Measurements from ENCODE around the gene GLI3. TPM values are rescaled to one million over a fixed set of nuclear protein-coding genes. Genes with fewer than 3 reads are reported as not detected.
"Not testable (repeated sequence)": the region's sequence is repeated elsewhere in the genome, so short reads cannot be mapped to it uniquely, and the experiment has no call there.

The GLI3 gene
- total RNA-seq, 1 experiment from 2014 or later, result 5.6 TPM

DNA sequence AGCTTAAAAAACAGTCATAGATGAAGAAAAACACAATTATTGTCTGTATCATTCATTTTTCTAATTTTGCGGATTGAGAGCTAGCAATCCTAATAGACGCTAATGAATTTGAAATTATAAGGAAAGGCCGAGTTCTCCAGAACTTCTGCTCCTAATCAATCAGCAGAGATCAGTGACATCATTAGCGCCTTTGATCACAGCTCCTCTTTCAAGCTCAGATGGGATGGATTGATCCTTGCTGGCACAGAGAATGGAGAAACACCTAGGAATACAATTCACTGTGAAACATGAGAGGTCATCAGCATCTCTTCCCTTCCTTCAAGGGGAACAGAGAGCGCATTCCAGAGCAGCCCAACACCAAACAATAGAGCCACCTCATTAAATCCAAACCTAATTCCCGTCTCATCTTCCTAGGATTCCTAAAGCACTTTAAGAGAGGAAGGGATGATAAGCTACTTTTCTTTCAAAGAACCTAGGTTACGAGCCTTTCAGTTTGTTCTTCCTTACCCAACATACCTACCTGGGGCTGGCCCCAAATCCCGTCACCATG, 24.4 kb downstream of the GLI3 start:
- DNase-seq (ENCODE audit: low spot score), result no peak

DNA sequence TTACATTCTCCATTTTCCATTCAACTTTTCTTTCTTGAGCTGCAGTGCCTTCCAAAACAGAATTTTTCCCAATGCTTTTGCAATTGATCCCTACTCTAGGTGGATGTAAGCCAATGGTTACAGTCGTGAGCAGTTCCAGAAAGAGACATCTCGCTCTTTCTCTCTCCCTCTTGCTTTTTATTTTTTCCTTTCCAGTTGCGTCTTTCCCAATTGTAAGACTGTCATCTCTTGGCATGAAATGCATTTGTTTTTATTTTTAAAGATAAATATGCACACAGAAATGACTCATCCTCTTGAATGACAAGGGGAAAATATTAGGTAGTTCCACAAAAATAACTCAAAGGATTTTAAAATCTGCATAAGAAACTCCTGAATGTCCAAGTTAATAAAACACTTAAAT, 25.1 kb downstream of the GLI3 start:
- DNase-seq (ENCODE audit: low spot score), result no peak

DNA sequence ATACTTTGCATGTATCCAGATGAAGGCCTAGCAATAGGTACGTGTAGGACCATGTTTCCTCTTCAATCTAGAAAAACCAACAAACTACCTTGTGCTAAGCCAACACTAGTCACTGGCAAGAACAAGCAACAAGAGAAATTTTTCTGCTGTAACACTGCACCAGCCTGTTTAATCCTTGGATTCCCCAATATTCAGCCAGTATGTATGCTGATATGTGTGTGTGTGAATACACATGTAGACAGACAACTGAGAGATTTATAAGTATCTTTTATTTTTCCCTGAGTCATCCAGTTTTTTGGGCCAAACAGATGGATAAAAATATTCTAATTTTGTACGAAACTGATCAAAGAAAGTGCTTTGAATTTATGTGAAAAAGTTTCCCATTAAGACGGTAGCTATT, 26.2 kb downstream of the GLI3 start:
- no peak for DNase-seq (ENCODE audit: low spot score)

DNA sequence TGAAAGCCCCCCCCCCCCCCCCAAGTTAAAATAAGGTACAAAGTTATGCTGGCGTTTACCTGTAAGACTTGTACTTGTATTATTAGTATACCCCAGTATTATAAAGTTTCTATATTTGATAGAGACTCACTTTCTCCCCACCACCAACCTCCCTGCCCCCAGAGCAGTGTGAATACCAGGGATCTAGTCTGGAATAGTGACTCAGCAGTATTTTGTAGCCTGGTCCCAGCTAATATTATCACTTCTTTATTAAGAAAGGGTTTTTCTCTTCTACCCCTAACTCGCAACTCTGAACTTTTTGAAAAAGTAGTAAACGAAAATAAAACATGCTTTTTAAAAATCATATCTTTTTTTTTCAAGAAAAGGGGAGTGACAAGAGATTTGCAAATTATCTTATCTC, 26.7 kb downstream of the GLI3 start:
- no peak for DNase-seq (ENCODE audit: low spot score)

DNA sequence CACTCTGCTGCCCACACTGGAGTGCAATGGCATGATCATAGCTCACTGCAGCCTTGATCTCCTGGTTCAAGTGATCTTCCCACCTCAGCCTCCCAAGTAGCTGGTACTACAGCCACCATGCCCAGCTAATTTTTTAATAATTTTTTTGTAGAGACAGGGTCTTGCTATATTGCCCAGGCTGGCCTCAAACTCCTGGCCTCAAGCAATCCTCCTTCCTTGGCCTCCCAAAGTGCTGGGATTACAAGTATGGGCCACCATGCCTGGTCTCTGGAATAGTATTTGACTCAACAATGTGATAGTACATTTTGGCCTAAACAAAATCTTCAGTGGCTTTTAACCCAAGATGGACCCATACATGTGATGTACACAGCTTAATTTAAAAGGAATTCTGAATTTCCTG, 27.9 kb downstream of the GLI3 start:
- DNase-seq (ENCODE audit: low spot score), result not testable (repeated sequence)

DNA sequence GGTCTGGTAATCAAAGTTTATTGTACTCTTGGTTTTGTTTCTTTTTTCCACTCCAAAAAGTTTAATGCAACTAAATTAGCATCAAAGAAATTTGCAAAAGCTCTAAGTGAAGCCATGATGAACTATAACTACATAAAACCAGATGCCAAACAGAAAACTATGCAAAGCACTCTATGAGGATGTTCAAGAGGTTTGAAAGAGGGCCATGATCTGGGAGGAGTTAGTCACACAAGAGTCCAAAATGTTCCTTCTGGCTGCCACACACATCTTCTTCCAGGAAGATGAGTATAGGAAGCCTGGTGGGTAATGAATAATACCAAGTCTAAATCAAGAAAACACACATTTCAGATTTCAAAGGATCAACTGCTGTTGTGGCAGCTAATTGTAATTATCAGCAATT, 28.4 kb downstream of the GLI3 start:
- no peak for DNase-seq (ENCODE audit: low spot score)

DNA sequence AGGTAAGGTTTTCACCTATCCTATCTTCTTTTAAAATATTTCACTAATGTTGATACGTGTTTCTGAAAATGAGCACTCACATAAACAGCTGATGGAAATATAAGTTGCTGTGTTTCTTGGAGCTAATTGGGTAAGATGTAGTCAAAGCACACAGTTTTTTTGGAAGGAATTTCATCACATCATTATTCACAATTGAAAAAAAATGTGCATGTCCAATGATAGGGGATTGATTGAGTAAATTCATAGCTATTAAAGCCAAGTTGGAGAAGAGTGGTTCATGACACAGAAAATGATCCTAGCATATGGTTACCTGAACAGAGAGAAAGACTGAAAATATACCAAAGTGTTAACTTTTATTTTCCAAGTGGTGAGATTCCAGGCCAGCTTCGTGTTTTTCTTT, 29.6 kb downstream of the GLI3 start:
- DNase-seq (ENCODE audit: low spot score), result no peak

DNA sequence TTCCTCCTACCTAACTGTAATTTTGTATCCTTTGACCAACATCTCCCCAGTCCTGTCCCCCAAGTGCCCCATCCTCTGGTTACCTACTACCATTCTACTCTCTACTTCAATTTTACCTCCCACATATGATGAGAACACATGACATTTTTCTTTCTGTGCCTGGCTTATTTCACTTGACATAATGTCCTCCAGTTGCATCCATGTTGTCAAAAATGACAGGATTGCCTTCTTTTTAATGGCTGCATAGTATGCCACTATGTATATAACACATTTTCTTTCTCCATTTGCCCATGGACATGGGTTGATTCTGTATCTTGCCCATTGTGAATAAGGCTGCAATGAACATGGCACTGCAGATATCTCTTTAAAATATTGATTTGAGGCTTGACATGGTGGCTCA, 33.7 kb downstream of the GLI3 start:
- no peak for DNase-seq (ENCODE audit: low spot score)

DNA sequence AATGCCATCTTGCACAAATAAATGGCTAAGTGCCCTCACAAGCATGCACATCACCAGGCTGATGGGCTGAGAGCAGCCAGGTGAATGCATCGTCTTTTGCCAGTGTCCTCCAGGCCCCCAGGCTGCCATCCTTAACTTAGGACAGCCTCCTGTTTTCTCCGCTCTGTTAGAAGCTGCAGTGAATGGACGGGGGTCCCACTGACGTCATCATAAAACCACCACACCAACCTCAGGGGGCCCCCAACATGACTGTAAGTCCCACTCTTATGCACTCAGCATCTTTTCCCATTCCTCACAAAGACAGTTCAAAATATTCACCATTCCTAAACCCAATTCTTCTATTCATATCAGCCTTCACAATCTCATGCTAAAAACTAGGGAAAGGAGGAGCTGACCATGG, 34.4 kb downstream of the GLI3 start:
- no peak for DNase-seq (ENCODE audit: low spot score)

DNA sequence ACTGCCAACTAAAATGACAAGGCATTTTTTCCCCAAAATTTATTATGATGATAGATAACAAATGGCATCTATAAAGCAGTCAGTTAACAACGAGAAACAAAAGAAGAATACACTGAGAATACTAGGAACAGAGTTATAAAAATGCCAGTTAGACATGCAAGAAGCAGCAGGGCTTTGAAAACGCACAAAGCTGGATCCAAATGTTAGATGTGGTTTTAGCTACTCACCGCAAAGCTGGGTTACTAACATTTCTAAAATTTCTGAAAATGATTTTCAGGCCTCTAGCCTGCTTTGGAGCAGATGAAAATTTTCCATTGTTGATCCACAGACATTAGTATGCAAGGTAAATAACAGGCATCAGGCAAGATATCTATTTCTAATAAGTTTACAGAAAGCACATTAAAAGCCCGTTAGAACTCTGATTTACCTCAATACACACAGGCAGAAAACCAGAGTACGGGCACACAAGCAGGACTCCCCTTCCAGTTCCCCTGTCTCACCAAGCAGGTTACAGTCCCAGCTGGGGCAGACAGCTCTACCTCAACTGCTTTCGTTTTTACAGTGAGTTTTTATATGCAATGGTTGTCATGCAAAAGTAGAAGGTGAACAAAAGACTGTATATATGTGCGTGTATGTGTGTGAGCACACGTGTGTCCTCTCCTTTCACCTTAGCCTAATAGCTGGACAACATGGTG, 37.9 kb downstream of the GLI3 start:
- DNase-seq (ENCODE audit: low spot score), result no peak

DNA sequence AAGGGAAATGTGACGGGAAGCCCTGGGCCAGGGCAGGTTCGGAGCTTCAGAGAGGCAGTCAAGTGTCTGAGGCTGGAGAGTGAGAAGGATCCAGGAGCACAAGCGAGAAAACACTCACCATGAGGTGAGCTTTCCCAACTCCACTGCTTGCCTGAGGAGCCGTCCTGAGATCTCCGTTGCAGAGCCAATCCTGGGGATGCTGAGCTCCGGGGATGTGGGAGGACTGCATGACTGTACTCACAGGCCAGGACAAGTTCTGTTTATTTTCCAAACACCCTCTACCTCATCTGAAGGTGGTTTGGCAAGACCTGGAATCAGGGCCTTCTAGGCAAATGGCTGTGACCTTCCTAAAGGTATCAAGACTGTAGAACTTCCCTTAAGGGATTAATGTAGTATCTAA, 38.7 kb downstream of the GLI3 start:
- DNase-seq (ENCODE audit: low spot score), result no peak

DNA sequence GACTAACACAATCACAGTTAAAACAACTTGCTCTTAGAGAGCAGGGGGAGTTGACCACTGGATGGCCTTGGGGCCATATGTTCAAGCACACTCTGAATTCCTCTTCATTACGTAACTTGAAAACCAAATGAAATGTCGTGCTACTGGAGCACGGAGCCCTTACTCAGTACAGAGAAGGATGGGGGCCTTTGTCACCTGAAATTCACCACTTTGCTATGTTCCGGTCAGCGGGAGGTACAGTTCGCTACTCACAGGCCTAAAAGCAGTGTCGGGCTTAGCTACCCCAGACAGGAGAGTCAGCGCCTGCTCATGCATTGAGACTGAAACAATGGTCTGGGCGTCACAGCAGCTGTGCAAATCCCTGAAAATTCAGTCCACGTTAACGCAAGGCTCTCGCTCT, 39.6 kb downstream of the GLI3 start:
- DNase-seq (ENCODE audit: low spot score), result no peak

DNA sequence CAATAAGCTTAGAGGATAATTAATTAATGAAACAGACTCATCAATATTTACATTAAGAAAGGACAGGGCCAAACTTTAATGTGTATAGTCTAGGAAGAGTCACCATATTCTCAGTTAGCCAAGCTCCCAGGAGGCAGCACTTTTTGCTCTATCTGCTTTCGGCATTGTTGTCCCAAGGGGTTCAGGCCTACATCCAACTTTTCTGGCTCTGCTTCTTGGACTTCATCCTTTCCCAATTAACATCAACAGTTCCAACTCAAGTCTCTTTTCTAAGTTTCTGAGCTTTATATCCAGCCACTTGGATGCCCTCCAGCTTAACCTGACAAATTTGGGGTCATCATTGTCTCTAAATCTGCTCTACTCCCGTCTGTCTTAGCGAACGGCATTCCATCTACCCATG, 42.8 kb downstream of the GLI3 start:
- no peak for DNase-seq (ENCODE audit: low spot score)

DNA sequence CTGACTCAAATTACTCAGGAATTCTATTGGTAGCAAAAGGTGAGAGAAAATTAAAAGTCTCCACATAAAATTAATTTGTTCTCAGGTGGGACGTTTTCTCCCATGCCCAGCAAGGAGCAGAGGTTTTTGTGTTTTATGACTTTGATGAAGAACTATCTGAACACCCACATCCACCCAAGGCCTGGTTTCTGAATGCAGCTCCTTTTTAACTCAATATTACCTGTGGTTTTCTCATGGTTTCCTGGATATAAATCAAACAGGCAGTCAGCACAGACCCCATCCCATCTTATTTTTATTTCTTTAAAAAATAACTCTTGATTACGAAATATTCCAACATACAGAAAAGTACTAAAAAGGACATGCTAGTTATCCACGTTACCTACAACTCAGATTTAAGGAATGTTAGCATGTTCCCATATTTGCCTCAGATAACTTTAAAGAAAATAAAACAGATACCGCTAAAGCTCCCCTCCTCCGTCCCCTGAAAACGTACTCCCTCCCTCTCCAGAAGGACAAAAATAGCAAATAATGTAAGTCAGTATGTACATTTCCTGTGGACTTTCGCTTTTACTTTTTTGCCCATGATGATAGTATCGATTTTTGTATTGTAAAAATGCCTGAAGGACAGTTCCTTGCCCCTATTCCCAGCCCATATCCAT, 43.4 kb downstream of the GLI3 start:
- DNase-seq (ENCODE audit: low spot score), result no peak

DNA sequence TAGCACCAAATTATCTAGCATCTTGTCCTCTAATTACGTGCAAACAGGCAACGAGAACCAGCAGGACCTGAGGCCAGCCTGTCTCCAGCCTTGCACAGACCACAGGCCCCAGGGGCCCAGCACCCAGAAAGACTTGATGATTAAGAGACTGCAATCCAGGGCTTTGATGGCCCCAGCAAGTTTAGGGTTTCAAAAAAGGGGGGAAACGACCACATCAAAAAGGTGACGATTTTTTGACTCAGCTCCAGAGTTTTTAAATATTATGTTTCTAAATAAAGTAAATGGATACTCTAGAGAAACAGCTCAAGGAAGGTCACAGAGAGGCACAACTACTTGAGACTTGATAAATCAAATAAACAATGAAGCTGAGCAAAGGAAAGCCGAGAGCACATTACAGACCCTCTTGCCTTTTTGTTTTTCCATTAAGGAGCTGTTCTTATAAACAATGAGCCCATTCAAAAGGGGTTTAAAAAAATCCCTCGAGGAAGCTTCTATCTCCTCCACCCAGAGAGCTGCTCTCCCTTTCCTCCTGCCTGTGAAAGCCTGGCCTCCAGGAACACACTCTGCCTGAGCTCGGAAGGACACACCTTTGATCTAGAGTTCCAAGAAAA, 44.1 kb downstream of the GLI3 start:
- peak; percentile 85 for DNase-seq (ENCODE audit: low spot score)

DNA sequence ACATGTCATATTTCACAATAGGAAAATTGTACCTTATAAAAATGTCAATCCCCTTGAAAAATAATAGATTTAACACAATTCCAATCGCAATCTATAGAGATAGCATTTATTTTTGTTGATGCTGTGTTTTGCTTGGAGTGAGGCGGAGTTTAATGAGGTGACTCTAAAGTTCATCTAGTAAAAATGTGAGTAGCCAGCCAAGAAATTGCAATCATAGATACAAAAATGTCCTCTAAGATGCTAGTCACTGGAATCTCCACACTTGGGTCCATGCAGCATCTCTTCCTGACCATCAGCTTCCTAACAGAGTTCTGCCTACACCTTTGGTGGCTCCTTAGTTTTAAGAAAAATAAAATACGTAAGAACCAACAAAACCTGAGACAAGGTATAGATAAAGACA, 44.9 kb downstream of the GLI3 start:
- DNase-seq (ENCODE audit: low spot score), result no peak

DNA sequence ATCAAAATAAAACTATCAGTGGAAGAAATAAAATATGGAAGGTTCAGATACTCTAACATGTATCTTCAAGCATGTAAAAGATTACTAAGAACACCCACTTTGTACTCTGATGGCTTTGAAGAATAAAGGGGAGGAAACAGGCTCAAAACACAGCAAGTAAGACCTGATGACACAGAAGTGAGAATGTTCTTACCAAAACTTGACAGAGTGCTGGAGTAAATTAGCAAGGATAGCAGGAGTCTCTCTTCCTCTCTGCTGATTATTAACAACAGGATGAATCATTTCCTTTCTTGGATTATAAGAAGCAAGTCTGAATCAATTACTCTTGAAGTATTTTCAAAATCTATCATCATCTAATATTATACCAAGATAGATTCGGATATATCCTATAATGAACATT, 47.5 kb downstream of the GLI3 start:
- DNase-seq (ENCODE audit: low spot score), result no peak

DNA sequence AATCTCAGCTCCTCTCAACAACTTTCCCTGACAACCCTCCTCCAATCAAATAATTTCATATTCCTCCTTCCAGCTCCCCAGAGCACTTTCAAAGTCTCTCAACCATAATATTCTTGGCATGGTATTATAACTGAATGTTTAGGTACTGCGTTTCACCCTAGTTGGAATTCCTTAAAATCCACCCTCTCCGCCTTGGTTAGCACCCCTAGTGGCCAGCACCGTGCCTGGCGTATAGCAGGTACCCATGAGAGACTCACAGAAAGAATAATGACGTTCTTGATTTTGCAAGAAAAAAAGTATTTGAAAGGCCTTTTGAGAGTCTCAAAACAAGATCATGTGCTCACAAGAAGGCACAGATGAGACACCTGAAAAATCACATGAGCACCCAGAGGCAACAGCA, 50.9 kb downstream of the GLI3 start:
- no peak for DNase-seq (ENCODE audit: low spot score)

DNA sequence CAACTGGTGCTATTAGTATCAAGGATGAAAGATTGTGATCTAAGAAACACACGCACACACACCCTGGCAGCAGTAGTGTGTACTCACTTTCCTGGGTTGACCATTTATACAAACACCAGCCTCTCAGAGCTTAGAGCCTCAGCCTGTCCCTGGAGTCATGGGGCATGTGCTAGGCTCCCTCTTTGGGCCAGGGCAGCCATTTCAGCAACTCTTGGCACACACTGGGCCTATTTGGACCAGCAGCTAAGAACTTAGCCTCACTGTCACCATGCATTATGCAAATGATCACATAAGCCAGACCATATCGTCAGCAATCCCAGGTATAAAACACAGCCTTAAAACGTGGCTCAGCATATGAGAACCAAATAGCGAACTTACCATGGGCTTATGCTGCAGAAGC, 51.3 kb downstream of the GLI3 start:
- DNase-seq (ENCODE audit: low spot score), result no peak

DNA sequence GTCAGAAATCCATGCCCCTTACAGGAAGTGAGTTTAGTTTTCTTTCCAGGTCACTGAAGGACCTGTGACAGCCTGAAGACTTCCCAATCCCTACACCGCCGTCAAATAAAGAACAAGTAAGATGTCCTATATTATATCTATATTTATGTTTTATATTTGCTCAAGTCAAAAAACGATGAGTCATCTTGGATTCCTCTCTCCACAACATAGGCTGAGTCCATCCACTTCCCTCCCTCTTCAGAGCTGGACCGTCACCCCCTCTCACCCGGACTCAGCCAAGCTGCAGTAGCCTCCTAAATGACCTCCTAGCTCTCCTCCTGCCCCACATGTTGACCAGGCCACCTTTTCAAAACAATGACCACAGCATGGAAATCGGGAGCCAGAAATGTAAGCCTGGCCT, 53.5 kb downstream of the GLI3 start:
- no peak for DNase-seq (ENCODE audit: low spot score)

DNA sequence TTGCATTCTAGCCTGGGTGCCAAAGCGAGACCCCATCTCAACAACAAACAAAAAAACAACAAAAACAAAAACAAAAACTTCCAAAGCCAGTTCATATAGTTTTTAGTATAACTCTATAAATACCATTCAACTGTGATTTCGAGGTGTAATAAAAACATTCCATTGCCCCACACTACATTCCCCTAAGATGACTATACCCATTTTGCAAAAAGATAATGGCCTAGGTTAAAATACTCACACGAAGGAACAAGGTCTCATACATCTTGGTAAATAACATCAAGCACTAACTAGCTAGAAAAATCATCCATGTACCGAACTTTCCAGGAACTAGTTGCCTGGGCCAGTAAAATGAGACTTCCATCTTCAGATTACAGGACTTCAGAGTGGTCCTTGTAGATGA, 55.4 kb downstream of the GLI3 start:
- no peak for DNase-seq (ENCODE audit: low spot score)

DNA sequence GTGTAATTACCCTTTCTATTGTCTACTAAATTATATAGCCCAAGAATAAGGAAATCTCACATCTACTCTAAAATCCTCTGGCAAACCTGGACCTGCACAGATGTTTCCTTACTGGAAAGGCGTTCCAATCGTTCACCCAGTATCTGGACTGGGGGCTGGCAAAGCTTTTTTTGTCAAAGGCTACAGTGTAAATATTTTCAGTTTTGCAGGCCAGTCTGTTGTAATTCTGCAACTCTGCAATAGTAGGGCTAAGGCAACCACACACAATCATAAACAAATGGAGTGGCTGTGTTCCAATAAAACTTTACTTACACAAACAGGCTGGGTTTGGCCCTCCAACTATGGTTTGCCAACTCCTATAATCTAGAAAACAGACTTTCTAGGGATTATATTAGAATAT, 56.2 kb downstream of the GLI3 start:
- DNase-seq (ENCODE audit: low spot score), result peak; percentile 54

DNA sequence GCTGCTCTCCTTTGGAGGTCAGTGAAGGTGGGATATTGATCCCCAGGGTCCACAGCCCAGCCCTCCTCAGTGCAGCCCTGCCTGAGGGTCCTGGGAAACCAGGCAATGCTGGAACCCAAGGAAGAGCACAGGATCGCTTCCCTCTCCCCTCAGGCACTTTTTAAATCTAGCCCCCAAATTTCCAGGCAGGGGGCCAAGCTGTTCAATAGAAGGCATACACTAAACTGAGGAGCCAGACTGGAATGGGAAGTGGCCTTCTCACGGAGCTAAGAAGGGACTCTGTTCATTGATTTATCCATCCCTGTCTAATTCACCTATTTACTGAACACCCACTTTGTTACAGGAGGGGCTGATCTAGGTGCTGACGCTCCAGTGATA, 60.3 kb downstream of the GLI3 start:
- DNase-seq (ENCODE audit: low spot score), result no peak

All from H4 (cell line).